ENCODE measurements around the gene KCNJ15. TPM values are rescaled to one million over a fixed set of nuclear protein-coding genes. Genes with fewer than 3 reads are reported as not detected.
A peak's percentile ranks its signal among the peaks of the same experiment; 100 is the strongest.

Gene KCNJ15
- total RNA-seq, 1 experiment from 2014 or later, result 0.16 TPM

GRCh38 chr21:38297194-38297631 is 40.4 kb downstream of the KCNJ15 start:
- DNase-seq (ENCODE audit: low spot score), result peak; percentile 43

- DNase-seq (ENCODE audit: low spot score), result no peak
Measured at GRCh38 chr21:38297871-38298270, 41.1 kb downstream of the KCNJ15 start.

- no peak for DNase-seq (ENCODE audit: low spot score)
Measured at GRCh38 chr21:38298832-38299231, 42.0 kb downstream of the KCNJ15 start.

- DNase-seq (ENCODE audit: low spot score), result no peak
Measured at GRCh38 chr21:38299671-38300070, 42.9 kb downstream of the KCNJ15 start.

GRCh38 chr21:38300141-38300578 is 43.4 kb downstream of the KCNJ15 start:
- no peak for DNase-seq (ENCODE audit: low spot score)

GRCh38 chr21:38301321-38302214 is 44.8 kb downstream of the KCNJ15 start:
- DNase-seq (ENCODE audit: low spot score), result no peak

GRCh38 chr21:38303300-38303699 is 46.5 kb downstream of the KCNJ15 start:
- DNase-seq (ENCODE audit: low spot score), result peak; percentile 94

- peak; percentile 85 for DNase-seq (ENCODE audit: low spot score)
Measured at GRCh38 chr21:38306433-38307141, 49.8 kb downstream of the KCNJ15 start.

- no peak for DNase-seq (ENCODE audit: low spot score)
Measured at GRCh38 chr21:38307771-38308531, 51.2 kb downstream of the KCNJ15 start.

- DNase-seq (ENCODE audit: low spot score), result no peak
Measured at GRCh38 chr21:38308532-38309119, 51.8 kb downstream of the KCNJ15 start.

- DNase-seq (ENCODE audit: low spot score), result no peak
Measured at GRCh38 chr21:38310646-38311485, 54.1 kb downstream of the KCNJ15 start.

- DNase-seq (ENCODE audit: low spot score), result peak; percentile 85
Measured at GRCh38 chr21:38311765-38312164, 55.0 kb downstream of the KCNJ15 start.

- DNase-seq (ENCODE audit: low spot score), result no peak
Measured at GRCh38 chr21:38312822-38313221, 56.0 kb downstream of the KCNJ15 start.

- peak; percentile 48 for DNase-seq (ENCODE audit: low spot score)
Measured at GRCh38 chr21:38314558-38314957, 57.8 kb downstream of the KCNJ15 start.

GRCh38 chr21:38315122-38315521 is 58.3 kb downstream of the KCNJ15 start:
- DNase-seq (ENCODE audit: low spot score), result no peak

GRCh38 chr21:38319781-38320180 is 63.0 kb downstream of the KCNJ15 start:
- DNase-seq (ENCODE audit: low spot score), result no peak

- no peak for DNase-seq (ENCODE audit: low spot score)
Measured at GRCh38 chr21:38321568-38321967, 64.8 kb downstream of the KCNJ15 start.

GRCh38 chr21:38322311-38322950 is 65.6 kb downstream of the KCNJ15 start:
- DNase-seq (ENCODE audit: low spot score), result no peak

GRCh38 chr21:38323721-38324531 is 67.1 kb downstream of the KCNJ15 start:
- peak; percentile 98 for DNase-seq (ENCODE audit: low spot score)

All from A172 (cell line).